Measurements from ENCODE around the gene RASGEF1C.

- TF ChIP-seq CTCF (IDR thresholded peaks at IDR 0.05), result no peak
- TF ChIP-seq POLR2A (IDR thresholded peaks at IDR 0.05), result no peak
These were observed 99.1 kb downstream of the RASGEF1C start for GRCh38 chr5:180109920-180110319.
